ENCODE measurements around the gene MSRB1.
"Not testable (repeated sequence)": the region's sequence is repeated elsewhere in the genome, so short reads cannot be mapped to it uniquely, and the experiment has no call there.

MSRB1 gene

DNA sequence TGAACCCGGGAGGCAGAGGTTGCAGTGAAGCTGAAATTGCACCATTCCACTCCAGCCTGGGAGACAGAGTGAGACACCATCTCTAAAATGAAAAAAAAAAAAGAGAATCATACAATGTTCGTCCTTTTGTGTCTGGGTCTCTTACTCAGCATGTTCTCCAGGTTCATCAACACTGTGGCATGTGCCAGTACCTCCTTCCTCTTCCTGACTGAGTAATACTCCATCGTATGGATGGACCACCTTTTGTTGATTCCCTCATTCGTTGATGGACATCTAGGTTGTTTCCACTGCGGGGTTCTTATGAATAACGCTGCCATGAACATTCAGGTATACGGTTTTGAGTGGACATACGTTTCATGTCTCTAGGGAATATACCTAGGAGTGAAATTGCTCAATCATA is 20.6 kb downstream of the MSRB1 start:
- H2AFZ ChIP-seq (ENCODE audit: low read length): no peak overlapping the region
- H3K4me2 ChIP-seq (ENCODE audit: low read length): no peak overlapping the region
- H3K4me3 ChIP-seq (ENCODE audit: low read depth, low read length, poor library complexity, severe bottlenecking): no peak overlapping the region
- no peaks in the 10 kb centered on the region for H3F3A ChIP-seq (ENCODE audit: insufficient read depth, low read length)
- no peaks in the 10 kb centered on the region for H3K4me1 ChIP-seq (ENCODE audit: insufficient read depth, low read length, severe bottlenecking)
- no peaks in the 10 kb centered on the region for H3K9me2 ChIP-seq (ENCODE audit: low read depth, low read length)
- H4K20me1 ChIP-seq (ENCODE audit: insufficient read depth, low read length): no peaks in the 10 kb centered on the region
- H3K79me2 ChIP-seq (ENCODE audit: insufficient read depth, low read length): no peaks in the 10 kb centered on the region
- no peaks in the 10 kb centered on the region for H3K36me3 ChIP-seq (ENCODE audit: insufficient read depth, low read length)
- no peaks in the 10 kb centered on the region for H3K9me3 ChIP-seq (ENCODE audit: low read length)
- H3K27me3 ChIP-seq (ENCODE audit: insufficient read depth, low read length): no peaks in the 10 kb centered on the region; the same call in 1 of the 2 replicates
- TF ChIP-seq, protein P1, sequence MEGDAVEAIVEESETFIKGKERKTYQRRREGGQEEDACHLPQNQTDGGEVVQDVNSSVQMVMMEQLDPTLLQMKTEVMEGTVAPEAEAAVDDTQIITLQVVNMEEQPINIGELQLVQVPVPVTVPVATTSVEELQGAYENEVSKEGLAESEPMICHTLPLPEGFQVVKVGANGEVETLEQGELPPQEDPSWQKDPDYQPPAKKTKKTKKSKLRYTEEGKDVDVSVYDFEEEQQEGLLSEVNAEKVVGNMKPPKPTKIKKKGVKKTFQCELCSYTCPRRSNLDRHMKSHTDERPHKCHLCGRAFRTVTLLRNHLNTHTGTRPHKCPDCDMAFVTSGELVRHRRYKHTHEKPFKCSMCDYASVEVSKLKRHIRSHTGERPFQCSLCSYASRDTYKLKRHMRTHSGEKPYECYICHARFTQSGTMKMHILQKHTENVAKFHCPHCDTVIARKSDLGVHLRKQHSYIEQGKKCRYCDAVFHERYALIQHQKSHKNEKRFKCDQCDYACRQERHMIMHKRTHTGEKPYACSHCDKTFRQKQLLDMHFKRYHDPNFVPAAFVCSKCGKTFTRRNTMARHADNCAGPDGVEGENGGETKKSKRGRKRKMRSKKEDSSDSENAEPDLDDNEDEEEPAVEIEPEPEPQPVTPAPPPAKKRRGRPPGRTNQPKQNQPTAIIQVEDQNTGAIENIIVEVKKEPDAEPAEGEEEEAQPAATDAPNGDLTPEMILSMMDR (IDR thresholded peaks at IDR 0.05; ENCODE audit: low read length): no peak
- TF ChIP-seq EZH2 (IDR thresholded peaks at IDR 0.05; ENCODE audit: borderline replicate concordance, low read length): no peak
- H3K27ac ChIP-seq (ENCODE audit: low read depth, low read length, poor library complexity, severe bottlenecking): no peak overlapping the region
- H3K9ac ChIP-seq (ENCODE audit: low read length): no peak overlapping the region

DNA sequence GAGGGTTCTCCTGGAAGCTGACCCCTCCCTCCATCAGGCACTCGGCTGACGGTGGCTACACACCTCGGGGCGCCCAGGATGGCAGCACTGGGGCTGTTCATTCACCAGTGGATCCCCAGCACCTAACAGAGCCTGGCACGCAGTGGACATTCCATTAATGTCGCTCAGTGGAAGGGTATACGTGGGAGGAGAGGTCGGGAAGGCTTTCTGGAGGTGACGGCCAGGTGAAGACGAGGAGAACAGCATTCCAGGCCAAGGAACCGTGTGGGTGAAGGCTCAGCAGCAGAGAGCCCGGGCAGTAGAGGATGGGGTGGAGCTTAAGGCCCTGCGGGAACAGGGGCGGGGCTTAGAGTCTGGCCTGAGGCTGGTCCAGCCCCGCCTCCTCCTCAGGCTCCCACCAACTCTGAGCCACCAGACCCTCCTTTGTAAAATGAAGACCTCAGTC is 22.2 kb downstream of the MSRB1 start:
- H3K9ac ChIP-seq (ENCODE audit: low read length): no peak overlapping the region
- TF ChIP-seq, protein P1 (IDR thresholded peaks at IDR 0.05; ENCODE audit: low read length): no peak
- TF ChIP-seq EZH2 (IDR thresholded peaks at IDR 0.05; ENCODE audit: borderline replicate concordance, low read length): no peak
- no peaks in the 10 kb centered on the region for H3F3A ChIP-seq (ENCODE audit: insufficient read depth, low read length)
- no peaks in the 10 kb centered on the region for H3K79me2 ChIP-seq (ENCODE audit: insufficient read depth, low read length)
- no peaks in the 10 kb centered on the region; the same call in 1 of the 2 replicates for H3K27me3 ChIP-seq (ENCODE audit: insufficient read depth, low read length)
- no peaks in the 10 kb centered on the region for H3K9me2 ChIP-seq (ENCODE audit: low read depth, low read length)
- H3K4me3 ChIP-seq (ENCODE audit: low read depth, low read length, poor library complexity, severe bottlenecking): no peak overlapping the region
- no peaks in the 10 kb centered on the region for H3K9me3 ChIP-seq (ENCODE audit: low read length)
- H4K20me1 ChIP-seq (ENCODE audit: insufficient read depth, low read length): no peaks in the 10 kb centered on the region
- H2AFZ ChIP-seq (ENCODE audit: low read length): no peak overlapping the region
- no peak overlapping the region for H3K27ac ChIP-seq (ENCODE audit: low read depth, low read length, poor library complexity, severe bottlenecking)
- H3K4me2 ChIP-seq (ENCODE audit: low read length): no peak overlapping the region
- no peaks in the 10 kb centered on the region for H3K4me1 ChIP-seq (ENCODE audit: insufficient read depth, low read length, severe bottlenecking)
- no peaks in the 10 kb centered on the region for H3K36me3 ChIP-seq (ENCODE audit: insufficient read depth, low read length)

DNA sequence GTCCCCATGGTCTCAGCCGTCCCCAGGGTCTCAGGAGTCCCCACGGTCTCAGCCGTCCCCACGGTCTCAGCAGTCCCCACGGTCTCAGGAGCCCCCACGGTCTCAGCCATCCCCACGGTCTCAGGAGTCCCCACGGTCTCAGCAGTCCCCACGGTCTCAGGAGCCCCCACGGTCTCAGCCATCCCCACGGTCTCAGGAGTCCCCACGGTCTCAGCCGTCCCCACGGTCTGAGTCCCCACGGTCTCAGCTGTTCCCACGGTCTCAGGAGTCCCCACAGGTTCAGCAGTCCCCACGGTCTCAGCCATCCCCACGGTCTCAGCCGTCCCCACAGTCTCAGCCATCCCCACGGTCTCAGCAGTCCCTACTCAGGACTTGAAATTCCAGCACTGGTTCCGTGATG is 22.9 kb downstream of the MSRB1 start:
- not testable (repeated sequence) for H3K27me3 ChIP-seq (ENCODE audit: insufficient read depth, low read length)

DNA sequence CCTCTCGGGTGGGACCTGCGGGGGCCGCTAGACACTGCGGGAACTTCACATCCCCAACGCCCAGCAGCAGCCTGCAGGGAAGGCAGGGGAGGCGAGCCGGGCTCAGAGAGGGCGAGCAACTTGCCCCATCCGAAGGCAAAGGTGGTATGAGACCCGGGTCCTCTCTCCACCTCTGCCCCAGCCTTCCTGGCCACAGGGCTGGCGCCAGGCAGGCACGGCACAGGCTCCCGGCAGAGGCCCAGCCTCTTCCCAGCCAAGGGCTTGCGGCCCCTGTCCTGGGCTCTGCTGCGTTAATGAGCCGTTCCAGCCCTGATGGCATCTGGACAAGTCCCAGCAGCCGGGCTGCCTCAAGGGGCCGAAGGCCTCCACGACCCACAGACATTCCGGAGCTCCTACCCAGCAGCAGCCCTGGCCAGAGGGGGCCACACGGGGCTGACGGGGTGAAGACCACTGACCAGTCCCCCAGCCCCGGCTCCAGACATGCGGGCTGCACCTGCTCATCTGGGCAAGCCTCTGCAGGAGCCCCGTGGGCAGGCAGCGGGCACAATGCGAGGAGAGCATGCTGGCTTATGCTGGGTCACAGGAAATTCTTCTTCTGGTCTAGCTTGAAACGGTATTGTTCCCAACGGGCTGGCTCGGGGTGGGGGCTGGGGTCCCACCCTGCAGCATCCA is 23.5 kb downstream of the MSRB1 start:
- H3K4me1 ChIP-seq (ENCODE audit: insufficient read depth, low read length, severe bottlenecking): no peaks in the 10 kb centered on the region
- H3K27me3 ChIP-seq (ENCODE audit: insufficient read depth, low read length): peaks cover 3% of the 10 kb centered on the region; the same call in 1 of the 2 replicates
- H3K27ac ChIP-seq (ENCODE audit: low read depth, low read length, poor library complexity, severe bottlenecking): no peak overlapping the region
- H3K79me2 ChIP-seq (ENCODE audit: insufficient read depth, low read length): no peaks in the 10 kb centered on the region
- no peak overlapping the region for H3K4me3 ChIP-seq (ENCODE audit: low read depth, low read length, poor library complexity, severe bottlenecking)
- TF ChIP-seq EZH2 (IDR thresholded peaks at IDR 0.05; ENCODE audit: borderline replicate concordance, low read length): no peak
- TF ChIP-seq, protein P1 (IDR thresholded peaks at IDR 0.05; ENCODE audit: low read length): no peak
- no peaks in the 10 kb centered on the region for H3F3A ChIP-seq (ENCODE audit: insufficient read depth, low read length)
- no peaks in the 10 kb centered on the region for H4K20me1 ChIP-seq (ENCODE audit: insufficient read depth, low read length)
- no peak overlapping the region for H3K9ac ChIP-seq (ENCODE audit: low read length)
- H2AFZ ChIP-seq (ENCODE audit: low read length): no peak overlapping the region
- H3K9me2 ChIP-seq (ENCODE audit: low read depth, low read length): no peaks in the 10 kb centered on the region
- H3K36me3 ChIP-seq (ENCODE audit: insufficient read depth, low read length): no peaks in the 10 kb centered on the region
- H3K9me3 ChIP-seq (ENCODE audit: low read length): no peaks in the 10 kb centered on the region
- H3K4me2 ChIP-seq (ENCODE audit: low read length): no peak overlapping the region

More for the DNA sequence above, 22.9 kb downstream of the MSRB1 start:
- not testable (repeated sequence) for H3K4me2 ChIP-seq (ENCODE audit: low read length); H3K4me1 ChIP-seq (ENCODE audit: insufficient read depth, low read length, severe bottlenecking); H3K79me2 ChIP-seq (ENCODE audit: insufficient read depth, low read length); H3F3A ChIP-seq (ENCODE audit: insufficient read depth, low read length); H3K9me3 ChIP-seq (ENCODE audit: low read length); H4K20me1 ChIP-seq (ENCODE audit: insufficient read depth, low read length); H3K36me3 ChIP-seq (ENCODE audit: insufficient read depth, low read length); H3K27ac ChIP-seq (ENCODE audit: low read depth, low read length, poor library complexity, severe bottlenecking); H2AFZ ChIP-seq (ENCODE audit: low read length); H3K4me3 ChIP-seq (ENCODE audit: low read depth, low read length, poor library complexity, severe bottlenecking); H3K9me2 ChIP-seq (ENCODE audit: low read depth, low read length); H3K9ac ChIP-seq (ENCODE audit: low read length)

Measured in OCI-LY1 (cell line).